H1 (cell line): ENCODE data around the gene MMP1. TPM values are rescaled to one million over a fixed set of nuclear protein-coding genes. Genes with fewer than 3 reads are reported as not detected.

Source experiments
- CTCF ChIA-PET: fragments of 300-600 bp; sonication (Branson Sonifier 250); formaldehyde crosslinking; loops from one replicate; lab custom pipeline; 2021; ENCODE audit not compliant: partially characterized antibody; lab: Charles Lee
- POLR2A ChIA-PET: fragments of 300-600 bp; sonication (Branson Sonifier 250); formaldehyde crosslinking; loops from one replicate; lab custom pipeline; 2021; ENCODE audit warnings: inconsistent platforms; ENCODE audit not compliant: partially characterized antibody; lab: Charles Lee
- DNase-seq, 2 experiments: peaks; one replicate each; pipeline versions ENCODE4 v3.0.0 to v3.0.0-alpha.2; 2010 to 2022; ENCODE audit warnings: low spot score in 2 of 2, low read depth in 1 of 2, mixed read lengths in 1 of 2
- FAIRE-seq: peaks from 2 replicates; lab custom pipeline; 2011; peaks lifted over from hg19 to GRCh38; lab: Jason Lieb, UNC
- H2AFZ ChIP-seq: 2 replicates; pipeline ENCODE4 v1.8.1; 2012; ENCODE audit warnings: low read length, inconsistent platforms
- H2AK5ac ChIP-seq: 2 replicates; pipeline ENCODE4 v1.6.1; 2013; ENCODE audit warnings: low read depth, low read length
- H2BK120ac ChIP-seq: replicated peaks from 2 replicates; pipeline ENCODE3; 2013; ENCODE audit warnings: low read depth, low read length, inconsistent platforms
- H2BK12ac ChIP-seq: 2 replicates; pipeline ENCODE4 v1.6.1; 2013; ENCODE audit warnings: low read depth, low read length
- H2BK15ac ChIP-seq: 2 replicates; pipeline ENCODE4 v1.6.1; 2013; ENCODE audit warnings: low read length
- H2BK20ac ChIP-seq: 2 replicates; pipeline ENCODE4 v1.6.1; 2013; ENCODE audit warnings: low read length
- H2BK5ac ChIP-seq: 2 replicates; pipeline ENCODE4 v1.6.1; 2013; ENCODE audit warnings: low read depth, low read length
- H3K14ac ChIP-seq: 2 replicates; pipeline ENCODE4 v1.6.1; 2013; ENCODE audit warnings: inconsistent platforms; ENCODE audit not compliant: insufficient read length
- H3K18ac ChIP-seq: 2 replicates; pipeline ENCODE4 v1.6.1; 2013; ENCODE audit warnings: low read length; ENCODE audit errors: extremely low read depth
- H3K23ac ChIP-seq: 2 replicates; pipeline ENCODE4 v1.6.1; 2013; ENCODE audit warnings: inconsistent platforms; ENCODE audit not compliant: insufficient read length
- H3K23me2 ChIP-seq: 2 replicates; pipeline ENCODE4 v1.6.1; 2013; ENCODE audit warnings: low read depth, low read length
- H3K27ac ChIP-seq: 2 replicates; pipeline ENCODE4 v1.6.1; 2011; ENCODE audit warnings: low read depth, low read length, inconsistent platforms
- H3K27me3 ChIP-seq, 4 experiments: replicated peaks in 1 of 4; 1 replicate in 1 of 4; 2 replicates in 3 of 4; pipeline versions ENCODE4 v1.6.1 to v1.8.1; 2011 to 2013; ENCODE audit warnings: low read length in 3 of 4, mild to moderate bottlenecking in 3 of 4, inconsistent platforms in 2 of 4, mixed read lengths in 2 of 4, moderate library complexity in 1 of 4; ENCODE audit not compliant: control insufficient read depth in 3 of 4, insufficient read depth in 3 of 4; ENCODE audit errors: extremely low read depth in 1 of 4
- H3K36me3 ChIP-seq, 4 experiments: 2 replicates each; pipeline versions ENCODE4 v1.6.1 to v1.8.1; 2011 to 2013; ENCODE audit warnings: mild to moderate bottlenecking in 4 of 4, low read length in 3 of 4, moderate library complexity in 2 of 4, control low read depth in 1 of 4, inconsistent platforms in 1 of 4; ENCODE audit not compliant: insufficient read depth in 4 of 4, control insufficient read depth in 2 of 4
- H3K4ac ChIP-seq: replicated peaks from 2 replicates; pipeline ENCODE3; 2013; ENCODE audit warnings: low read length, low read depth, mixed read lengths, inconsistent platforms; ENCODE audit not compliant: insufficient read length
- H3K4me1 ChIP-seq, 4 experiments: replicated peaks in 1 of 4; 1 replicate in 1 of 4; 2 replicates in 3 of 4; pipeline versions ENCODE4 v1.6.1 to v1.8.1; 2011 to 2013; ENCODE audit warnings: low read length in 3 of 4, inconsistent platforms in 2 of 4, mixed read lengths in 1 of 4; ENCODE audit not compliant: insufficient read depth in 4 of 4, control insufficient read depth in 3 of 4
- H3K4me2 ChIP-seq, 2 experiments: 2 replicates each; pipeline versions ENCODE4 v1.6.1 to v1.8.1; 2011 to 2013; ENCODE audit warnings: low read depth in 2 of 2, low read length in 2 of 2, control low read depth in 1 of 2, inconsistent platforms in 1 of 2, mild to moderate bottlenecking in 1 of 2; ENCODE audit not compliant: insufficient read depth in 1 of 2
- H3K4me3 ChIP-seq, 4 experiments: fragments of 200-600, 300-600 bp in 1 of 4; sonication (generic), shearing (Covaris generic), sonication (Bioruptor Twin) in 1 of 4; 2 replicates each; pipeline versions ENCODE4 v1.5.1 to v1.8.1; 2011 to 2016; ENCODE audit warnings: low read length in 4 of 4, low read depth in 3 of 4, control low read depth in 2 of 4, inconsistent platforms in 2 of 4, mild to moderate bottlenecking in 2 of 4, mixed read lengths in 1 of 4, moderate library complexity in 1 of 4; ENCODE audit not compliant: insufficient read depth in 2 of 4; ENCODE audit errors: extremely low read depth in 1 of 4
- H3K56ac ChIP-seq: replicated peaks from 2 replicates; pipeline ENCODE3; 2013; ENCODE audit warnings: low read depth, mild to moderate bottlenecking, mixed read lengths, low read length, inconsistent platforms; ENCODE audit not compliant: insufficient read length
- H3K79me1 ChIP-seq: 2 replicates; pipeline ENCODE4 v1.6.1; 2013; ENCODE audit warnings: low read depth, low read length, control low read depth
- H3K79me2 ChIP-seq, 2 experiments: 2 replicates each; pipeline versions ENCODE4 v1.6.1 to v1.8.1; 2012 to 2013; ENCODE audit warnings: low read length in 2 of 2, mild to moderate bottlenecking in 2 of 2, inconsistent platforms in 1 of 2; ENCODE audit not compliant: insufficient read depth in 2 of 2, control insufficient read depth in 1 of 2
- H3K9ac ChIP-seq, 4 experiments: replicated peaks in 1 of 4; 1 replicate in 1 of 4; 2 replicates in 3 of 4; pipeline versions ENCODE4 v1.6.1 to v1.8.1; 2011 to 2013; ENCODE audit warnings: low read depth in 3 of 4, low read length in 3 of 4, control low read depth in 2 of 4, mild to moderate bottlenecking in 2 of 4, moderate library complexity in 2 of 4, inconsistent platforms in 1 of 4; ENCODE audit errors: extremely low read depth in 1 of 4
- H3K9me3 ChIP-seq, 2 experiments: 2 replicates each; pipeline versions ENCODE4 v1.6.1 to v1.8.1; 2012 to 2013; ENCODE audit warnings: mild to moderate bottlenecking in 2 of 2, moderate library complexity in 2 of 2, control low read depth in 1 of 2, inconsistent platforms in 1 of 2, low read depth in 1 of 2, low read length in 1 of 2, mixed read lengths in 1 of 2; ENCODE audit not compliant: insufficient read depth in 2 of 2
- H4K20me1 ChIP-seq, 2 experiments: replicated peaks in 1 of 2; 2 replicates each; pipeline versions ENCODE3 to v1.8.1; 2011 to 2013; ENCODE audit warnings: inconsistent platforms in 2 of 2, low read length in 2 of 2, mild to moderate bottlenecking in 1 of 2; ENCODE audit not compliant: insufficient read depth in 2 of 2, control insufficient read depth in 1 of 2
- H4K5ac ChIP-seq: 2 replicates; pipeline ENCODE4 v1.6.1; 2013; ENCODE audit warnings: low read length, low read depth, mixed read lengths, inconsistent platforms; ENCODE audit not compliant: insufficient read length
- H4K8ac ChIP-seq: 2 replicates; pipeline ENCODE4 v1.8.0; 2013; ENCODE audit warnings: mild to moderate bottlenecking, moderate library complexity, low read length, inconsistent platforms; ENCODE audit not compliant: insufficient read depth; ENCODE audit errors: extremely low read depth
- H4K91ac ChIP-seq: replicated peaks from 2 replicates; pipeline ENCODE3; 2013; ENCODE audit warnings: low read length, mixed read lengths, inconsistent platforms; ENCODE audit not compliant: insufficient read length
- ASH2L ChIP-seq: fragments of 200-600, 300-600 bp; sonication (generic); IDR thresholded peaks from one replicate; pipeline ENCODE4 v1.7.1; 2017; ENCODE audit warnings: low read length
- CTBP2 ChIP-seq: IDR thresholded peaks from 2 replicates; pipeline ENCODE4 v1.7.0; 2011; ENCODE audit warnings: borderline replicate concordance, mild to moderate bottlenecking, moderate library complexity, mixed read lengths, low read length; ENCODE audit not compliant: insufficient read depth, insufficient read length
- KDM5A ChIP-seq: fragments of 200-600 bp; IDR thresholded peaks from 2 replicates; pipeline ENCODE4 v1.7.1; 2012; ENCODE audit warnings: mild to moderate bottlenecking, low read length, inconsistent platforms, mixed read lengths
- MAFK ChIP-seq: IDR thresholded peaks from 2 replicates; pipeline ENCODE4 v1.6.1; 2012; ENCODE audit warnings: low read depth, mild to moderate bottlenecking, improper control_type of control experiment, low read length
- PHF8 ChIP-seq: fragments of 200-600 bp; sonication (generic); conservative IDR thresholded peaks from 2 replicates; pipeline ENCODE4 v1.7.1; 2012; ENCODE audit warnings: low read depth, mild to moderate bottlenecking, inconsistent platforms, low read length, moderate library complexity
- POLR2A ChIP-seq, 2 experiments: IDR thresholded peaks; 1 replicate in 1 of 2; 2 replicates in 1 of 2; pipeline ENCODE4 v1.6.1; 2011; ENCODE audit warnings: low read depth in 2 of 2, low read length in 2 of 2, mild to moderate bottlenecking in 2 of 2; ENCODE audit errors: control extremely low read depth in 1 of 2
- POLR2AphosphoS5 ChIP-seq: IDR thresholded peaks from 2 replicates; pipeline ENCODE4 v1.6.1; 2011; ENCODE audit warnings: low read depth, low read length
- RAD21 ChIP-seq, 2 experiments: IDR thresholded peaks in 1 of 2; conservative IDR thresholded peaks in 1 of 2; 2 replicates each; pipeline ENCODE4 v1.6.1; 2011; ENCODE audit warnings: low read depth in 2 of 2, low read length in 2 of 2, improper control_type of control experiment in 1 of 2, inconsistent platforms in 1 of 2, mild to moderate bottlenecking in 1 of 2, moderate library complexity in 1 of 2
- RNF2 ChIP-seq: fragments of 200-900, 300-1000 bp; sonication (generic); IDR thresholded peaks from 2 replicates; pipeline ENCODE4 v1.7.1; 2016; ENCODE audit warnings: borderline replicate concordance, low read depth, mild to moderate bottlenecking, antibody characterized with exemption, low read length; ENCODE audit not compliant: poor library complexity, severe bottlenecking; ENCODE audit errors: missing control alignments
- TEAD4 ChIP-seq: IDR thresholded peaks from 2 replicates; pipeline ENCODE4 v1.6.1; 2012; ENCODE audit warnings: low read depth, low read length, inconsistent platforms, mixed read lengths
- ZNF274 ChIP-seq: IDR thresholded peaks from 2 replicates; pipeline ENCODE4 v1.7.0; 2012; ENCODE audit warnings: low read length, borderline replicate concordance; ENCODE audit errors: extremely low read depth
- WGBS, 2 experiments: shearing (Covaris generic) in 1 of 2; methylation state at CpG; one replicate each; pipeline versions ENCODE4 v1.1.6 to v1.1.7; 2013 to 2015; ENCODE audit warnings: low lambda C conversion rate in 2 of 2, mixed read lengths in 2 of 2, inconsistent platforms in 1 of 2, low coverage in 1 of 2, missing lambda C conversion rate in 1 of 2; ENCODE audit not compliant: insufficient replicate concordance in 2 of 2, insufficient coverage in 1 of 2, insufficient read length in 1 of 2; ENCODE audit errors: extremely low coverage in 1 of 2, missing lambda C conversion rate in 1 of 2; 5-methylcytosine and 5-hydroxymethylcytosine counted together
- polyA plus RNA-seq, 7 experiments: library from polyadenylated mRNA; depleted of rRNA in 3 of 7; stranded (reverse) in 5 of 7; unstranded in 2 of 7; fragments of >200 nt in 5 of 7; fragments of 200-250 nt in 2 of 7; gene quantifications; 1 replicate in 5 of 7; 2 replicates in 1 of 7; 4 replicates in 1 of 7; pipeline versions ENCODE4 v1.2.1 to v1.2.3, GENCODE V29; 2011 to 2013; ENCODE audit warnings: missing spikeins in 2 of 7, mixed read lengths in 2 of 7
- total RNA-seq: library from RNA; stranded (reverse); fragmentation: NEBNext Ultra II Directional; extraction: Animal tissue kit (Norgen Biotek cat#: 25700); gene quantifications from 2 replicates; pipeline ENCODE4 v1.2.1, GENCODE V29; 2021
- TF ChIP-seq, protein P1 (sequence below): IDR thresholded peaks from 2 replicates; pipeline ENCODE4 v1.6.1; 2012; ENCODE audit warnings: inconsistent platforms

The MMP1 gene
- total and polyA plus RNA-seq, 2 of the 8 experiments (the other 6 are each of a cell fraction or from before 2014, with no cell fraction given), result not detected

DNA sequence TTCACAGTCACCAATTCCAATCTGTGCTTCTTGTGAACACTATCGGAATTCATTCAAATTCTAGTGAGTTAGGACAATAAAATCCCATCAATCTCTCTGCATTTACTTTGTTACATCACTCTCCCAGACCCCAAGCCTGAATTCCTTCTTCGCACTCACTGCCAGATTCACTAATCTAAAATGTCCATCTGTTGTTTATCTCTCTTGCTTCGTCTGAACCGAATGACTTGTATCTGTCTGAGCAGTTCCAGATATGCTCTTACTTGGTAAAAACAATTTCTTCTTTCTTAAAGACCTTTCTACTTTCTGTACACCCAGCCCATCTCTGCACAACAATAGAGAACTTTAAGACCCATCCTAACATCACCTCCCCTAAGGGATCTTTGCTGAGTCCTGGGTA lies 24.6 kb downstream of the MMP1 start:
- Histone ChIP-seq H2BK120ac (no peak overlapping the region), H3K79me1 (no peaks in the 10 kb centered on the region), H2BK15ac (no peak overlapping the region), H3K36me3 (no peaks in the 10 kb centered on the region), H4K5ac (no peak overlapping the region), H3K4ac (no peak overlapping the region), H3K27me3 (no peaks in the 10 kb centered on the region), H4K20me1 (no peaks in the 10 kb centered on the region), H3K56ac (no peak overlapping the region), H3K4me2 (no peak overlapping the region), H4K8ac (no peak overlapping the region)
- ChIA-PET CTCF (no interaction called here), POLR2A (no interaction called here)
- no peak for TF ChIP-seq RNF2
- no peak for TF ChIP-seq MAFK
- no peak for TF ChIP-seq TEAD4
- TF ChIP-seq KDM5A, result no peak
- no peak for TF ChIP-seq POLR2A (IDR thresholded peaks at IDR 0.05; ENCODE audit: control extremely low read depth in 1 of 2, low read depth in 2 of 2, low read length in 2 of 2)
- TF ChIP-seq ASH2L, result no peak
- no peak for TF ChIP-seq PHF8
- no peak for TF ChIP-seq RAD21 (IDR thresholded peaks at IDR 0.05 in 1 of 2, conservative IDR thresholded peaks at IDR 0.05 in 1 of 2; ENCODE audit: low read depth in 2 of 2, low read length in 2 of 2)
- no peak for TF ChIP-seq ZNF274
- no peak for TF ChIP-seq POLR2AphosphoS5
- TF ChIP-seq, protein P1, sequence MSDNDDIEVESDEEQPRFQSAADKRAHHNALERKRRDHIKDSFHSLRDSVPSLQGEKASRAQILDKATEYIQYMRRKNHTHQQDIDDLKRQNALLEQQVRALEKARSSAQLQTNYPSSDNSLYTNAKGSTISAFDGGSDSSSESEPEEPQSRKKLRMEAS, result no peak
- TF ChIP-seq CTBP2, result no peak
- TF ChIP-seq, all 59 proteins: peak for 0
- Histone ChIP-seq H4K91ac (no peak overlapping the region), H3K23ac (no peak overlapping the region), H3K4me1 (no peaks in the 10 kb centered on the region), H3K9ac (no peak overlapping the region), H3K27ac (no peak overlapping the region), H3K23me2 (no peaks in the 10 kb centered on the region), H2BK12ac (no peak overlapping the region), H3K18ac (no peak overlapping the region), H2AK5ac (no peak overlapping the region), H3K14ac (no peak overlapping the region), H2AFZ (no peak overlapping the region), H3K4me3 (no peak overlapping the region), H3K9me3 (no peaks in the 10 kb centered on the region), H2BK5ac (no peak overlapping the region), H2BK20ac (no peak overlapping the region), H3K79me2 (no peaks in the 10 kb centered on the region)
- 89% methylated on average over 4 of the region's 4 CpGs; no CpG with 5 or more reads in 1 of the 2 experiments for WGBS, 2 experiments
- FAIRE-seq, result no peak
- no peak for DNase-seq
